ENCODE data around the gene GDPD5. TPM values are rescaled to one million over a fixed set of nuclear protein-coding genes. Genes with fewer than 3 reads are reported as not detected.

GDPD5 gene
- total and polyA plus RNA-seq, 2 donors (not counting 3 experiments of a cell fraction or from before 2014, with no cell fraction given): 60.2 to 79.2 TPM

- H3K36me3 ChIP-seq (ENCODE audit: control insufficient read depth in 2 of 2, extremely low read depth in 1 of 2, insufficient read depth in 2 of 2, low read length in 2 of 2): peaks cover 0 to 49% of the 10 kb centered on the region in 2 experiments
- H3K27ac ChIP-seq (ENCODE audit: insufficient read depth, low read depth, low read length): no peak overlapping the region
- H3K9ac ChIP-seq (replicated peaks; ENCODE audit: extremely low read depth, insufficient read depth, low read length): no peak overlapping the region
- TF ChIP-seq GATA2 (IDR thresholded peaks at IDR 0.05; ENCODE audit: insufficient read depth, insufficient read length, low read depth, low read length): no peak
- no peak for TF ChIP-seq FOS (IDR thresholded peaks at IDR 0.05; ENCODE audit: borderline replicate concordance, insufficient read depth, low read length)
- no peak for TF ChIP-seq JUN (IDR thresholded peaks at IDR 0.05; ENCODE audit: borderline replicate concordance, insufficient read depth, insufficient read length, low read depth)
- no peak for TF ChIP-seq POLR2AphosphoS5 (IDR thresholded peaks at IDR 0.05; ENCODE audit: insufficient read depth, low read depth, low read length)
- no peak for TF ChIP-seq CTCF (IDR thresholded peaks at IDR 0.05; ENCODE audit: extremely low read depth in 1 of 2, insufficient read depth in 1 of 2, low read depth in 1 of 2, low read length in 2 of 2)
- TF ChIP-seq EZH2 (IDR thresholded peaks at IDR 0.05; ENCODE audit: borderline replicate concordance, low read depth, low read length, severe bottlenecking): no peak
- TF ChIP-seq MYC (IDR thresholded peaks at IDR 0.05; ENCODE audit: low read depth, low read length): no peak
- no peak for TF ChIP-seq MAX (IDR thresholded peaks at IDR 0.05; ENCODE audit: insufficient read depth, insufficient read length)
- TF ChIP-seq POLR2A (IDR thresholded peaks at IDR 0.05; ENCODE audit: low read depth, low read length): no peak
- H4K20me1 ChIP-seq (replicated peaks; ENCODE audit: control insufficient read depth, extremely low read depth, insufficient read depth, low read length): no peaks in the 10 kb centered on the region
- no peak overlapping the region for H3K4me3 ChIP-seq (replicated peaks in 1 of 3; ENCODE audit: insufficient read depth in 1 of 3, low read depth in 1 of 3, low read length in 3 of 3)
- ChIA-PET POLR2A (no interaction called here), CTCF (no interaction called here)
- intact Hi-C loops (cut with micrococcal nuclease): no loop called here
- dilution Hi-C loops (cut with MboI; ENCODE audit: extremely low pct_ligation_motif_present, low sequenced_read_pairs): no loop called here
- peaks cover 0 to 1% of the 10 kb centered on the region in 2 experiments for H3K27me3 ChIP-seq (ENCODE audit: control insufficient read depth in 2 of 2, insufficient read depth in 2 of 2, low read length in 2 of 2)
- no peaks in the 10 kb centered on the region for H3K4me1 ChIP-seq (ENCODE audit: control insufficient read depth, extremely low read depth, insufficient read depth, low read length)
- no peak overlapping the region for H2AFZ ChIP-seq (ENCODE audit: low read depth, low read length)
- no peak overlapping the region for H3K4me2 ChIP-seq (ENCODE audit: insufficient read depth, low read length)
- no peaks in the 10 kb centered on the region for H3K9me1 ChIP-seq (replicated peaks; ENCODE audit: control insufficient read depth, extremely low read depth, insufficient read depth, low read length)
- no peak for DNase-seq (ENCODE audit: low read depth, low spot score)
- no peaks in the 10 kb centered on the region for H3K79me2 ChIP-seq (ENCODE audit: control insufficient read depth, insufficient read depth, low read length)
- H3K9me3 ChIP-seq (replicated peaks; ENCODE audit: control insufficient read depth, insufficient read depth, low read length): no peaks in the 10 kb centered on the region
- BruUV-seq (replicated peaks): no TSS peak
- no peak for FAIRE-seq
Measured at GRCh38 chr11:75437966-75438659, 87.6 kb downstream of the GDPD5 start.

Data from endothelial cell of umbilical vein (primary cell).